HG03439 (cell line): ENCODE data around the gene CDKN1C.

ENCODE experiments used
- ATAC-seq: cut with Tn5 transposase; IDR thresholded peaks from one replicate; pipeline ENCODE4 v1.9.1; 2021; ENCODE audit warnings: mild to moderate bottlenecking, moderate library complexity; ENCODE audit not compliant: unreplicated experiment

CDKN1C gene

DNA sequence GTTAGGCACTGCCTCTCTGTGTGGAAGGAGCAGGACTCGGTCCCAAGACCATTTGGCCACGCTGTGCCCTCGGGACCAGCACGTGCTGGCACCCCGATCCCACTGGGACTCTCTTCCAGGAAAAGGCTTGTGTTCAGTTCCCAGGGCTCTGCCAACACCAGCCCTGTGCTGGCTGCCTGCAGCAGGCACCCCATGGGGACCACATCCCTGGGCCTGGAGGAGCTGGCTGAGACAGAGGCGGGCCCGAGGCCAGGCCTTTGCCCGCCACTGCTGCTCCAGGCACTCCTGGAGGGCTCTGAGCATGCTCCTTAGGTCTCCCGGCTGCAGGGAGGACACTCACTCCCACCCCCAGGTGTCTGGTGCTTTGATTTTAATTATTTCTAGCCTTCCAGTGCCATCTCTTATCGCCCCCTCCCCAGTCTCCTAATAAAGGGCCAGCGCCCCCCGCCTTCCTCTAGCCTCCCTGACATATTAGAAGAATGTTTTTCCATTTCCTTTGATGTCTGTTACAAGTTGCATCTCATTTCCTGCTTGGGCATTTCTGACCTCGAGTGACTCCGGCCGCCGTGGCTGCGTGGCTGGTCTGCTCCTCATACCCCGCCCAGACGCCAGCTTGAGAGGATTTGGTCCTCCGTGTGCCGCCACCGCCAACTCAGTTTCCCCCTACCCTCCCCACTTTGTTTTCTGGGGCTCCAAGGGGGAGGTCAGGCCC, 14.4 kb downstream of the CDKN1C start:
- ATAC-seq = no peak

DNA sequence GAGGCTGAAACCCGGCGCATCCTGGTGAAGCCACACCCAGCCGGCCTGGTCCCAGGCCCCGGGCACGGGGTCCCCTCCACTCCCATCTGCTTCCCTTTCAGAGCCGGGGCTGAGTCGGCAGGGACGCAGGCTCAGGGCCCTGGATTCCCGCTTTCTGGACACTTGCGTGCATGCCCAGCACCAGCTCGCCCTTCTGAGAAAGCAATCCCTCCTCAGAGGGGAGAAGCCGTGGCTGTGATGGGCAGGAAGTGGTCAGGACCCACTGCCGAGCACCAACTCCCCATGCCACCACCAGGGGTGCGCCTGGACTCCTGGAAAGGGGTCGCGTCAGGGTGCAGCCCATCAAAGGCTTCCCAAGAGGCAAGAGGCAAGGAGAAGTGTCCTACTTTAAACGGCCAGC, 15.1 kb downstream of the CDKN1C start:
- ATAC-seq = no peak

DNA sequence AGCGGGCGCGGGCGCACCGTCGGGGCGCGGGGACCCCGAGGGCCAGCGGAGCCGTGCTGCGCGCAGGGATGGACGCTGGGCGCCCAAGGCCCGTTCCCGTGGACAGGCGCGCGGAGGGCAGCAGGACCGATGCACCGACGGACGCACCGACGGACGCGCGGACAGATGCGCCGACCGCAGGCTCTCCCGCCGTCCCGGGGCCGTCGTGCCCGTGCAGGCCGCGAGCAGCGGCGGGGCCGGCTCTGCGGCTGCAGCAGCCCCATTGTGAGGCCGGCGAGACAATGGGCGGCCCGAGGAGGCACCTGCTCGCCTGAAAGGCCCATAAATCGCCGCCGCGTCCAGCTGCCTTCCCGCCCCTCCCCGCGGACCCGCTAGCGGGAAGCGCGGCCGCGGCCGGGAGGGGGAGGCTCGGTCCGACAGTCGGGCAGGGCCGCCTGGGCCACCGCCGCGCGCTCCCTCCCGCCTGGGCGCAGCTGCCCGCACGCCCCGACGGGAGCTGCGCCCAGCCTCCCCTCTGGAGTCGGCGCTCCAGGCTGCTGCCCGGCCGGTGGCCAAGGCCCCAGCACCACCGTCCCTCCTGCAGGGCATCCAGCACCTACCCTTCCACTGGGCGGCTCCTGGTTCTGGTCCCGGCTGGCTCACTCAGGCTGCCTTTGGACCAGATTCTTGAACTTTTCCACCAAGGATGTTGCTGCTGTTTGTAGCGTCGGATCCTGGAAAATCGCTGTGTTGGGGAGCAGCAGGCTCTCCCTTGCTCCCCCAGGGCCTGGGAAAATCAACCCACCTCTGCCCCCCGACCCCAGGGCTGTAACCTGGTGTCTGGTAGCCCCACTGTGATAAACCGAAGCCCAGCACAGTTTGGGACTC, 15.8 kb downstream of the CDKN1C start:
- no peak for ATAC-seq

DNA sequence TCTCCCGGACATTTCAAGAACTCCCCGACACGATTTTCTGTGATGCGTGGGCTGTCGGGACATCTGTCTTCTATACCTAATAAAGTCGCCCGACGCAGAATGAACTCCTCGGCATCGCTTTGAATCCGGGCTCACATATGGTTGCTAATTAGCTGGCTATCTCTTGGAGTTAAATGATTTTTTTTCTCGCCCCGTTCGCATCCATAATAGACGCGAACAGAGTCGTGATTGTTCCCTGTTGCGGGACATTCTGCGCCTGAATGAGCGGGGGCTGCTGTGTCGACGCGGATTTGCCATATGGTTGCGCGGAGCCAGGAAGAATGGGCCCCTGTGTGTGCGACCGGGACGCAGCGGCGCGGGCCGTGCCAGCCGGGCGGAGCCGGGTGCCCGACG, 16.4 kb downstream of the CDKN1C start:
- no peak for ATAC-seq

DNA sequence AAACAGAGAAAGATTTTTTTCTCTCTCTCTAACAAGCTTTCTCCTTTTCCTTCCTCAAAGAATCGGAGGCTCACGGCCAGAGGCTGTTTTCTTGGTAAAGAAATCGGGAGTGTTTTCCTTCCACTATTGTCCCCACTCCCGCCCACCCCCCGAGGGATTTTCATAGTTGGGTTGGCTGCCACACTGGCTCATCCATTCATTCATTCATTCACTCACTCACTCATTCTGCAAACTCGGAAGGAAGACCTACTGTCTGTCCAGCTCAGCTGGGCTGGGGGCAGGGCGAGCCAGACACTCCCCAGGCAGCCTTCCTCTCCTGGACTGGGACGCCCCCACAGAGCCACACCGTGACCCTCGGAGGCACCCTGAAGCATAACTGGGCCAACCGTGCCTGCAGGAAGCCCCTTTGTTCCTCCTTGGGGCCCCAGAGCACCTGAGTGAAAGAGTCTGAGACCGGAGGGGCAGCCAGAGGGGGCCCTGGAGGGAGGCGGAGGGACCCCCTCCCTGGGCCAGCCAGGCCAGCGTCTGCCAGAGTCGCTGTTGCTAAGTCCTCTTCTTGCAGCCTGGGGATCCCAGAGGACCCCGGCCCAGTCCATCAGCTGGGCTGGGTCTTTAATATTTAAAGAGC, 17.0 kb downstream of the CDKN1C start:
- no peak for ATAC-seq

DNA sequence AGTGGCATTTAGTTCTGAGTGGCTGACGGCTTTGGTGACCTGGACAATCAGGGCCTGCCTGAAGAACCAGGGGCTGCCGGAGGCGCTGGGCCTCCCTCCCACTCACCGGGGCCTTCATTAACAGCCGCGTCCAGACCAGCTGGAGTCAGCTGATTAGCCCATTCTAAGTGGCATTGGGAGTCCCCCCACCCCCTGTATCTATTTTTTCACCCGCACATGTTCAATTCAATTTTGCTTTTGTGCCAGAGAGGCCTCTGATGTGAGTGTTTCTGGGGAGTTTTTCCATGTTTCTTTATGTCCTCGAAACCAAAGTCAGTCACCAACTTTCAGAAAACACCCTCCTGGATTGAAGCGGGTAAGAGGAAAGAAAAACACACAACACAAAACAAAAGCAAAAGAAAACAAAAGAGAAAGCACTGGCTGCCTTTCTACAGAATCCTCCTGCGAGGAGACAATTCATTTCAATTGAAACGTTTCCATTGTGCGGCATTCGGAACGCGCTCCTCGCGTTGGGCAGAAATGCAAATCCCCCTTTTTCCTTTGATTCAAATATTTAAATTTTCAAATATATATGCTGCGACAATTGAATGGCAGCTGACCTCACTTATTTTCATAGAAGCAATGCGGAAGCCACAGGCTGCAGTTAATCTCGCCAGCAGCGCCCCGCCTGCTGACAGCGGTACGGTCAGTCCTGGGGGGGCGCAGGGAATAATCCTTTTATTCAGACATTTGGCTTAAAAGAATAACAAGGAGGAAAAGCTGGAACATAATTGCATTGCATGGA, 17.7 kb downstream of the CDKN1C start:
- no peak for ATAC-seq

DNA sequence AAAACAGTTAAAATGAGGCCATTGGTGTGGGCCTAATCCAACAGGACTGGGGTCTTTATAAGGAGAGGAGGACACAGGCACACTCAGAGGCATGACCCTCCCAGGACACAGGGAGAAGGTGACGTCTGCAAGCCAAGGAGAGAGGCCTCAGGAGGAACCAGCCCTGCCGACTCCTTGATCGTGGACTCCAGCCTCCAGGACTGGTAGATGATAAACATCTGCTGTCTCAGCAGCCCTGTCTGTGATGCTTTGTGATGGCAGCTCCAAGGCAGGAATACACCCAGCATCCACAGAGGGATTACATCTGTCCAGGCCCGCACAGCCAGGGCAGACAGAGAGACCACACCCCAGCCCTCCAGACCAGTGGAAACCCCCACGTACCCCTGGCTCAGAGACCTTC, 18.4 kb downstream of the CDKN1C start:
- ATAC-seq = no peak

DNA sequence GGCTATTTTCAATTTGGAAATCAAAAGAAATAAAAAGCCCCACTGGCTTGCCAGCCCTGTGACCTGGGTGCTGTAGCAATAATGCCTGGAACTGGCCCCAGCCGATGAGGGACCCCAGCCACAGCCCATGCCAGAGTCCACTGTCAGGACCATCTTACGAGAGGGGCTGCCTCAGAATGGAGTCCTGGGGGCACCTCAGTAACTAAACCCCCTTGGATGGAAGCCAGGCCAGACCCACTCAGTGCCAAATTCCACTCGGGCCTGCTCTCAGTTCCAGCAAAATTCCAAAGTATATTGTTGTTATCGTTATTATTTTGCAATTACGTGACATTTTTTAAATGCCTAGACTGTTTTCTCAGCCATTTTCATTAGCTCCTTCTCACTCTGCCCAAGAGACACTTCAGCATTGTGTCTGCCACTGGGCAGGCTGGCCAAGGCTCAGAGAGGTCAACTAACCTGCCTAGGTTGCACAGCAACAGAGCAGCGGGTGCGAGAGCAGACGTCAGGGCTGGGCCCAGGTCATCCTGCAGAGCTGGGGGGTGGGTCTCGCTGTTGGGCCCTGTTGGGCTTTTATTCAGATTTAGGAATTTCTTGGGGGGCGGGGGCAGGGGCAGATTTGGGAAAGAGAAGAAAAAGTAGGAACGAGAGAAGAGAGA, 19.5 kb downstream of the CDKN1C start:
- ATAC-seq = no peak

DNA sequence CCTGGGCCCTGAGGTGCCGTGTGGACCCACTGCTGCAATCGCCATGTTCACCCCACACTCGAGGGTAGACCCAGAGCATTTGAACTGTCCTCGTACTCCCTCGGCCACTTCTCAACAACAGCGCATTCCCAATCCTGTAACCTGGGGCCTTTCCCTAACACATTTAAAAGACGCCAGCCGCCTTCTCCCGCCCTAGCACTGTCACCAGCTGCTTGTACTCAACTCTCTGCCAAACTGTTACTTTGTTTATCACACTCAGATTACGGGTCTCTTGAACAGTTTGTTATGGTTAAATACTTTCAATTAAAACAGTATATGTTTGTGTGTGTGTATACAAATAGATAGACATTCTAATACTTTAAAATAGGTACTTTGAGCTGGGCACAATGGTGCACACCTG, 20.7 kb downstream of the CDKN1C start:
- ATAC-seq = no peak

DNA sequence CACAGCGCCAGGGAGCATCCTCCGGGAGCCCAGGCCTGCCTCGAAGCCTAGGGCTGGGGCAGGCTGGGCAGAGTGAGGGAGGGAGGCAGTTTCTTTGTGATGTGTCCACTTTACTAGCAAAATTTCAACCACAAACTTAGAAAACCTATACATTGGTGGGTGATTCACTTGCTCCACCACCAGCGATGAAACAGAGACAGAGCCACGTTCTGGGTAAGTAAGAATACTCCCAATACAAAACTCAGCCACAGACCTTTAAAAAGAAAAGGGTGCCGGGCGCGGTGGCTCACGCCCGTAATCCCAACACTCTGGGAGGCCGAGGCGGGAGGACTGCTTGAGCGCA, 22.3 kb downstream of the CDKN1C start:
- ATAC-seq = no peak

DNA sequence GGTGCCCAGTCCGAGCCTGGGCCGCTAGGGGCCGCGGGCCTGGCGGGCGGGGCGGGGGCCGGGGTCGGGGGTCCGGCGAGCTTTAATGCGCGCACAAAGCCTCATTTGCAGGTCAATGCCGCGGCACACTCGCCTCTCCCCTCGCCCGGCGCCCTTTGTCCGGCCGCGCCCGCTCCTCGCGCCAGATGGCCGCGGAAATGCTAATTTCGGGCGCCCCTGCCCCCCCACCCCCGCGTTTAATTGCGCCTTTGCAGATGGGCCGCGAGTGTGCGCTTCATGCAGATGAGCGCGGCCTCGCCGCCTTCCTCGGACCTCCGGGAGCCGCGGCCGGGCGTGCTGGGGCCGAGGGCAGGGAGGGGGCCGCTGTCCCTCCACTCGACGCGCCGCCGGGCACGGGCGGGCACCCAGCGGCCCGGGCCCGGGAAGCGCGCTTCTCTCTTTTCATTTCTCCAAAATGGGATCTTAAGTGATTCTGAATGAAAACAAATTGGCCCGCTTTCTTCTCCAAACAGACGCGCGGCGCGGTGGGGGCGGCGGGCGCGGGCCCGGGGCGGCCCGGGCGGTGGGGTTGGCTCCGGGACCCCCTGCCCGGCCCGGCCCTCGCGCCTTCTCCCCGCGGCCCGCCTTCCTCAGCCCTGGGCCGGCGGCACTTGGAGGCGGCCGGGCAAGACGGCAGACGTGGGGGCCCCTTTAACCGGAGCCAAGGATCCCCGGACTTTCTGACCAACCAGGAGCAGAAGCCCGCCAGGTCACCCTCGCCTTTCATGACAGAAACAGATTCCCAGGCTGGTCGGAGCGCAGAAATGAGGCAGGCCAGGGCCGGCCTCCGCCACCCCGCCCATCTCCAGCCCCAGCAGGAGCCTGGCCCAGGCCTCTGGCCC, 22.9 kb downstream of the CDKN1C start:
- ATAC-seq = no peak

DNA sequence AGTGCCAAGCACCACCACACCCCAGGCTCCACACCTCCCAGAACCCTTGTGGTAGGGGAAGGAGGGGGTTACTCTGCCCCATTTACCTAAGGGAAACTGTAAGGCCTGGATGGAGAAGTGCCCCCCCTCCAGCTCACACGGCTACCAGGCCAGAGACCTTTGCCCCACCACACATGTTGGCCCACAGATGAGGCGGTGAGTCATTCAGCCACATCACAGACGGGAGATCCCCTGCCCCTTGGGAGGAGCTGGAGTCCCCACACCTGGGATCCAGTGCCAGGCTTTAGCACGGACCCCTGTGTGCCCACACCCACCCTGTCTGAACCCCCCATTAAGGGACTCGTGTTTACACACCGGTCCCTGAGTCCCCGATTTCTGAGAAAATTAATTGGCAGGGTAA, 24.9 kb downstream of the CDKN1C start:
- ATAC-seq = no peak

DNA sequence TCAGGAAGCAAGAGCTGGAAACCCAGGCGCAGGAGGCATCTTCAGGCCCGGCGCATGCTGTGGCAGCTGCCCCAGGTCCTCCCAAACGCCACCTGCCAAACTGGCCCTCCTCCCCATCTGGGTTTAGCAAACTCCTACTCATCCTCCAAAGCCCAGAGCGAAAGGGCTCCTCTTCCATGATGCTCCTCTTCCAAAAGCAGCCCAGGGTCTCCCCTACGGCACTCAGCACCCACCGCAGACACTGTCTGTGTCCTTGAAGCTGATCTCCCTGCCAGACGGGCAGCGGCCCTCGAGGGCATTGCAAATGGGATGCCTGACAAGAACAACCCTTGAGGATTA, 25.9 kb downstream of the CDKN1C start:
- no peak for ATAC-seq

DNA sequence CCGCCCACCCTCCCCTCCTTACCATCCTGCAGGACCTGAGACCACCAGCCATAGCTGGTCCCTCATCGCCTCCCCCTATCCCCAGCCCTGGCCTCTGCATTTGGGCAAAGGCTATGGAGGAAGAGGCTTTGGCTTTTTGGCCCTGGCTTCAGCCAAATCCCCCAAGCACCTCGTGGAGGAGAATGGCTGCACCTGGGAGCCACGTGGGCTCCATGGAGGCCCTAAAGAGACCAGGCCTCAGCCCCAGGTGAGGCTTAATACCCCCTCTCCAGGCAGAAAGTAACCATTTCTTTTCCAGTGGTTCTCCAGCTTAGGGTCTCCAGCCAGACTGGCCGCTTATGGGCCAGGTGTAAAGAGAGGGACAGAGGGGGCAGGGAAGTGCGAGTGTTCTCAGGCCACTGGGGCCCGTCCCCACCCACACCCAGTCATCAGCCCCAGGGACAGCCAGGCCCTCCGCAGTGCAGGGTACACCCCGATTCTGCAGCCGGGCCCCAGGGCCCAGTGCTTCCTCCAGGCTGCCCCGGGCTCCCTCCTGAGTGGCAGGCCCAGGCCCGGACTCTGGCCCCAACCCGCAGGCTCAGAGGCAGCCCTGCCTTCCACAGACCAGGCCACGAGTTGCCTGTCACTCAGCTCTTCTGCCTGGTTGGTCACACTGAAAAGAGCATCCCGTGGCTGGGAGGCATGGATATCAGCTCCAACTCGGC, 26.4 kb downstream of the CDKN1C start:
- ATAC-seq = no peak

DNA sequence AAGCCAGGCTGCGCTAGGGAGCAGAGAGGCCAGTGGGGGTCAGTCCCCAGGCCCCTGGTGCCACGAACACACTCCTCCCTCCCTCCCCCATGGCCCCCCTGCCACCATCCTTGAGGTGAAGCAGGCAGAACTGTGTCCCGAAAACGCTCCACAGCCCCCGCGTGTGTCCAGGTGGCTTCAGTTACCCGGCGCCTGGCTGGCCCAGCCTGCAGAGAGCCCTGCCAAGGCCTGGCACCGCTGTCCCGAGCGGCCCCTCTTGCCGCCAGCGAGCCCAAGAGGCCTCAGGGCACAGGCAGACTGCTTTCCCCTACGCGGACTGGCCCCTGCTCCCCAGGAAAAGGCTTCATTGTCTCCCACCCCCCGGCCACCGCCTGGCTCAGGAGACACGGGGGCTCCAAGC, 27.7 kb downstream of the CDKN1C start:
- no peak for ATAC-seq

DNA sequence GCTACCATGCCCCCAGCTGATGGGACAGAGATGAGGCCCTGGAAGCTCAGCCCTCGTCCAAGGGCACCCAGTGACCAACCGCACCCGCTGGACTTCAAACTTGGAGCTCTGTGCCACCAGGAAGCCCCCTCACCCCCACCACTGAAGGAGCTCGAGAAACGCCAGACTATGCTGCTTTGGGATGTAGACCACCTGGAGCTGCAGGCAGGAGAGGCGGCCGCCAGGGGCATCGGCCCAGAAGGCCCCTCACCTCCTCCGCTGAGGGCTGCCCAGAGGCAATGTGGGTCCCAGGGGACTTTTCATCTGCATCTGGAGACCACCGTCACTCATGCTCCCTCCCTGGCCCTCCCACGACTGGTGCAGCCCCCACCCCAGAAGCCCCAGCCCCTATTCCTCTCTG, 28.3 kb downstream of the CDKN1C start:
- ATAC-seq = no peak

DNA sequence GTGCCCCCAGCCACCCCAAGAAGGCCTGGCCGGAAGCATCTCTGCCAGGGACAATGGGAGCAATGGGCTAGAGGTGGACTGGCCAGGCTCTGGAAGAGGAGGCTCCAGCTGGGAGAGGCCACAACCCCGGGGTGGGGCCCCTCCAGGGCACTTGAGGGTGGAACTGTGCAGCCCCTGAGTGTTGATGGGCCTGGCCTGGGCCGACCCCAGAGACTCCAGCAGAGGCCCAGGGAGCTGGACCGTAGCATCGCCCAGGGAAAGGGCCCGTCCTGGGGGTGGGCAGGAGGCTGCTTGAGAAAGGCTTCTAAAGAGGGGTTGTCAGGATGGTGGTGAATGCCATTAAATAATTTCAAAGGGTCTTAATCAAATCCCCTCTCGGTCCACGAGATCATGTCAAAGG, 30.4 kb downstream of the CDKN1C start:
- no peak for ATAC-seq

DNA sequence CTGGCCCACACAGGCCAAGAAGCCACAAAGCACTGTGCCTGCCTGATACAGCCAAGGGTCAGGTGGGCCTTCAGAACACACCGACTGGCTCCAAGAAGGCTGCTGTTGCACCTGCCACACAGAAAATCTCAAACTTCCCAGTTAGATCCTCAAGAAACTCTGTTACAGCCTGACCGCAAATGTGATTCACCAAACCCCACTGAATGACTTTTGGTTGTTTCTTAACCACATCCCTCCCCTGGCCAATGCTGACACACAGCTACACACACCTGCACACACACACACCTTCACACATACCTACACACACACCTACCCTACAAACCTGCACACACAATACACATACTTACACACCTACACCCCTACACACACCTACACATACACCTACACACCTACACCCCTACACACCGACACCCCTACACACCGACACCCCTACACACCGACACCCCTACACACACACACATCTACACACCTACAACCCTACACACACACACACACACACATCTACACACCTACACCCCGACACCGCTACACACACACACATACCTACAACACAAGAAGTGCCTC, 31.5 kb downstream of the CDKN1C start:
- ATAC-seq = no peak

DNA sequence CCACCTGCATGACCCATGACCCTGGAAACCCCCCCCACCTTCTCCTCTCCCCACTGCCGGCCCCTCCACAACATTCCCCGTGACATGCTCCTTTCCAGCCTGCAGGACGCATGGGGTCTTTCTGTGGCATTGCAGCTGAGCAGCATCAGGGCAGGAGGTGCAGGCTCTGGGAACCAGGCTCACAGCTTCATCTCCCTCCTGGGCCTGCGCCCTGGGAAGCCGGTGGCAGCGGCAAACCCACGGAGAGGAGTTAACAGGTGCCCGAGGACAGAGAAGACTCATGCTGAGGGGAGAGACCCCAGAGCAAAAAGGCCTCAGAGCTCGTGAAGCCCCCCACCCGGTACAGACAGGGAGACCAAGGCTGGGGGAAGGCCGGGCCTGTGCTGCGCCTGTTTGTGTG, 32.2 kb downstream of the CDKN1C start:
- ATAC-seq = no peak
